Dendritic cell treated with granulocyte-macrophage colony-stimulating factor and Interleukin-4, amounts not matched to agents 40 ng/mL and 50 ng/mL, for 4 days (primary cell): Measurements from ENCODE around the gene ZNF652.

Source experiments
- H3K27ac Mint-ChIP-seq: one replicate; pipeline ENCODE4 v1.8.0; 2022; ENCODE audit warnings: mild to moderate bottlenecking, mixed read lengths
- H3K27me3 Mint-ChIP-seq: one replicate; pipeline ENCODE4 v1.8.0; 2022; ENCODE audit warnings: mild to moderate bottlenecking, mixed read lengths
- H3K36me3 Mint-ChIP-seq: one replicate; pipeline ENCODE4 v1.8.0; 2022; ENCODE audit warnings: low read depth, mixed read lengths
- H3K4me1 Mint-ChIP-seq: one replicate; pipeline ENCODE4 v1.8.0; 2022; ENCODE audit warnings: low read depth, mixed read lengths
- H3K4me3 Mint-ChIP-seq: one replicate; pipeline ENCODE4 v1.8.0; 2022; ENCODE audit warnings: mild to moderate bottlenecking, moderate library complexity, mixed read lengths
- H3K9me3 Mint-ChIP-seq: one replicate; pipeline ENCODE4 v1.8.0; 2022; ENCODE audit warnings: mixed read lengths
- intact Hi-C: fragments of 100-400 bp; cut with micrococcal nuclease; formaldehyde crosslinking; loops from one replicate; pipeline ENCODE4 v1.15.0; 2022

The ZNF652 gene

GRCh38 chr17:49244839-49245238 lies 117.2 kb downstream of the ZNF652 start:
- H3K36me3 Mint-ChIP-seq, result no peaks in the 10 kb centered on the region
- no peaks in the 10 kb centered on the region for H3K9me3 Mint-ChIP-seq
- H3K27me3 Mint-ChIP-seq, result peaks cover 14% of the 10 kb centered on the region
- no peak overlapping the region for H3K27ac Mint-ChIP-seq
- H3K4me1 Mint-ChIP-seq, result peaks cover 15% of the 10 kb centered on the region
- H3K4me3 Mint-ChIP-seq, result no peak overlapping the region
- intact Hi-C loops, result no loop called here
